GM10266 (cell line): Measurements from ENCODE around the gene FGG.

Experiments
- DNase-seq: peaks from one replicate; pipeline ENCODE4 v3.0.0; 2012; ENCODE audit errors: extremely low spot score
- TF ChIP-seq, protein P1 (sequence below): IDR thresholded peaks from 2 replicates; pipeline ENCODE4 v1.5.1; 2012; ENCODE audit warnings: mild to moderate bottlenecking, low read depth; ENCODE audit not compliant: control insufficient read depth, insufficient read depth; ENCODE audit errors: missing control alignments

The FGG gene

DNA sequence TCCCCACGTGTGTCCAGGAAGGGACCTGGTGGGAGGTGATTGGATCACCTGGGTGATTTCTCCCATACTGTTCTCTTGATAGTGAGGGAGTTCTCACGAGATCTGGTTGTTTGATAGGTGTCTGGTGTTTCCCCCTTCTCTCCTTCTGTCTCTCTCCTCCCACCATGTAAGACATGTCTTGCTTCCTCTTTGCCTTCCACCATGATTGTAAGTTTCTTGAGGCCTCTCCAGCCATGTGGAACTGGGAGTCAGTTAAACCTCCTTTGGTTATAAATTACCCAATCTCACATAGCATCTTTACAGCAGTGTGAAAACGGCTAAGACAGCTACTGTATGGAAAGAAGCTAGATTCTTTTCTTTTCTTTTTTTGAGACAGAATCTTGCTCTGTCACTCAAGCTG is 21.6 kb upstream of the FGG start:
- DNase-seq = no peak
- TF ChIP-seq, protein P1, sequence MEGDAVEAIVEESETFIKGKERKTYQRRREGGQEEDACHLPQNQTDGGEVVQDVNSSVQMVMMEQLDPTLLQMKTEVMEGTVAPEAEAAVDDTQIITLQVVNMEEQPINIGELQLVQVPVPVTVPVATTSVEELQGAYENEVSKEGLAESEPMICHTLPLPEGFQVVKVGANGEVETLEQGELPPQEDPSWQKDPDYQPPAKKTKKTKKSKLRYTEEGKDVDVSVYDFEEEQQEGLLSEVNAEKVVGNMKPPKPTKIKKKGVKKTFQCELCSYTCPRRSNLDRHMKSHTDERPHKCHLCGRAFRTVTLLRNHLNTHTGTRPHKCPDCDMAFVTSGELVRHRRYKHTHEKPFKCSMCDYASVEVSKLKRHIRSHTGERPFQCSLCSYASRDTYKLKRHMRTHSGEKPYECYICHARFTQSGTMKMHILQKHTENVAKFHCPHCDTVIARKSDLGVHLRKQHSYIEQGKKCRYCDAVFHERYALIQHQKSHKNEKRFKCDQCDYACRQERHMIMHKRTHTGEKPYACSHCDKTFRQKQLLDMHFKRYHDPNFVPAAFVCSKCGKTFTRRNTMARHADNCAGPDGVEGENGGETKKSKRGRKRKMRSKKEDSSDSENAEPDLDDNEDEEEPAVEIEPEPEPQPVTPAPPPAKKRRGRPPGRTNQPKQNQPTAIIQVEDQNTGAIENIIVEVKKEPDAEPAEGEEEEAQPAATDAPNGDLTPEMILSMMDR = no peak

DNA sequence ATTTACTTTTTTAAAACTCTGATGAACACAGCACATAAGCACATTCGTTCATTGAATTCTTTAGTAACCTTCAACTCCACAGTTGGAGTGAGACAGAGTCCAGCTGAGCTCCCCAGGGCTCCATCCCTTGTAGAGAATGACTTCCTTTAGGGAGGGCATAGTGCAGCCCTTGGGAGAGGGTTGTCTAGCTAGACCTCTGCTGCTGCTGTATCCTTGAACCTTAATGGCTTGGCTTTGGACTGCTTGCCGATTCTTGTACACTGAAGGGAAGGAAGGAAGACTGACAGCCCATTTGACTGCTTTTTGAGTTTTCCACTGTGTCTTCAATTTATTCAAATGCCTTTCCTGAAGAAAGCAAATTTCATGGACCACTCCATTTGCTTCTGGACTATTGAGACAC is 19.4 kb upstream of the FGG start:
- TF ChIP-seq, protein P1 = no peak
- no peak for DNase-seq

DNA sequence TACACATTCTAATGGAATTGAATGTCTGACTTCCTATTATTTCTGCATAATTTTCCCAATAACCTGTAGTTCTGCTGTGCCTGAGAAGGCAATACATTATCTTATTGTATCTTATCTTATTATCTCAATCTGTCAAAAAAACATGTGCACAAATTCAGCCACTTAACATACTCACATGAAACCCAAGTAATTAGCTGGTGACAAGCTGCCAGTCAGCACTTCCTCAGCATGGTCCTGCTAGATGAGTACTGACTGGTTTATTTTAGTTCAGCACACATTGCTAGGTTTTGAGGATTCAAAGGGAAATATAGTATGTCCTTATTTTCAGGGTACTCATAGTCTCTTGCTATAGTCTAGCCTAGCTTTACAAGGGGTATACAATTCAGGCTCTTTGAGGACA is 17.9 kb upstream of the FGG start:
- TF ChIP-seq, protein P1 = no peak

GRCh38 chr4:154626793-154627484 is 14.5 kb upstream of the FGG start:
- TF ChIP-seq, protein P1 = peak; percentile 75
- DNase-seq = peak; percentile 65

More for the DNA sequence above, 17.9 kb upstream of the FGG start:
- no peak for DNase-seq

- TF ChIP-seq, protein P1 = no peak
- DNase-seq = no peak
Observed at GRCh38 chr4:154625971-154626370, 13.5 kb upstream of the FGG start.

DNA sequence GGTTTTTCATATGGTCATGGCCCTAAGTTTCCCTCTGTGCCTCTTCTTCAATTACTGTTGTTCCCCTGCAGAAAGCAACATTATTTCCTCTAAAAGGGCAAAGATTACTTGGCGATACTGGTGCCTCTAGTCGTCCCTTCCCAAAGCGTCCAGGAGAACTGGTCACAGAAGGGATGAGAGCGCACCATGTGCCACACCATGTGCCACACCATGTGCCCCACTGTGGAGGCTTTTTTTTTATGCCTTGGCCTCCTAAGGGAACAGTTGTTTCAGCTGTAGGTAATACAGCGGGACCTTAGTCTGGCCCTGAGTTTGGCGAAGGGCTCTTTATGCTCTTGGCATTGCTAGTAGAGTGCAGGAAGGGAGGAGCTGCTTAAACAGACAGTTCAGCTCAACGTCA is 11.5 kb upstream of the FGG start:
- TF ChIP-seq, protein P1 = no peak
- no peak for DNase-seq

DNA sequence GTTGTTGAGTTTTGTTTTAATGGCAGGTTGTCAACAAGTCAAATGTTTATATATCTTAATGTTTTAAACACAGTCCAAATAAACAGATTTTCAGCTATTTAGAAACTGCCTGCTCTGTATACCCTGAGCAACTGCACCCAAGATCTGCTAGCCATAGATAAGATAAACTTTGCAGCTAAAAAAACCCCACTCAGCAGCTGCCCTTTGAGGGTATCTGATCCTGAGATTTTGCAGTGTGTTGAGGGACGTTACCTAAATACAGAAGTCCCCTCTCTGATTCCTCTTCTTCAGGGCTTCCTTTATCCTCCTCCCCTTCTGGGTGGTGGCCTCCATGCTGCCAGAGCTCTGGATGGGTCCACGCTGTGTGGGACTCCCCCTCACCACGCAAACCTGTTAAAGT is 11.0 kb upstream of the FGG start:
- DNase-seq = no peak
- TF ChIP-seq, protein P1 = no peak
